AG08396 (cell line): Measurements from ENCODE around the gene CEP104.
A peak's percentile ranks its signal among the peaks of the same experiment; 100 is the strongest.

ENCODE experiments used
- DNase-seq: peaks from one replicate; pipeline ENCODE4 v3.0.0; 2012; ENCODE audit warnings: low spot score, mixed read lengths

Gene CEP104

GRCh38 chr1:3778590-3779264 lies 78.3 kb downstream of the CEP104 start:
- DNase-seq: no peak

DNA sequence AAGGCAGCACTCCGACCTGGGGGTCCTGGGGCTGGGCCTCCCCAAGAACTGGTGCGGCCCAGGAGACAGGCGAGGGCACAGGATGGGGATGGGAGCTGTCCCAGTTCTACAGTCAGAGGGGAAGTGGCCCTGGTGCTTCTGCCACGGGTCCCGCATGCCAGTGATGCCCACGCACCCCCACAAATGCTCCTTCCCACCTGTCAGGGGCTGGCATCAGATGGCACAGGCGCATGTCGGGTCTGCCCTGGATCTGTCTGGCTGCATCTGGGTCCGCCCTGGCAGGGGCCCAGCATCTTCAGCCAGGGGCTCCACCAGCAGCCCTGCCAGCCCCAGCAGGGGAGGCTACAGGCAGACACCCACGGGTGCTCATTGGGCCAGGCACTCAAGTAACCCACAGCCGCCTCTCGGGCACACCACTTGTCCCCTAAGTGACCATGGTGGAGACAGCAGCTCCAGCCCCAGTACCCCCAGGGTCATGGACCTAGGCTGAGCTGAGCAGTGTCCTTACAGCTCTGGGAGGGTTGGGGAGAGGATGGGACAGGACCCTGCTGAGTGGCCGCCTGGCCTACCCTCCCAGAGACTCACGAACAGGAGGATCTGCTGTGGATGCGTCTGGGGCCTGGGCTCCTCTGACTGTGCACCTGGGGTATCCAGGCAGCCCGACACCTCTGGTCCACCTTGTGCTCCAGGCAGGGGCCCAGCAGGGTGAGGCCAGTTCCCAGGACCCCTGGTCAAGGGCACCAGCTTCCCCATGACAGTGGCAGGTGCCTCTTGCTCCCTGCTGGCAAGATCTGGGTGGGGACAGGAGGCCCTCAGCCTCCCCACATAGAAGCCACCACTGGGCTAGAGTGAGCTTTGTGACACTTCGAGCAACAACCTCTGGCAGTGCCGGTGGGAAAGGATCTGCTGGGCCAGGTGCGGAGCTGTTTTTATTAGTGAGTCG lies 79.1 kb downstream of the CEP104 start:
- no peak for DNase-seq

DNA sequence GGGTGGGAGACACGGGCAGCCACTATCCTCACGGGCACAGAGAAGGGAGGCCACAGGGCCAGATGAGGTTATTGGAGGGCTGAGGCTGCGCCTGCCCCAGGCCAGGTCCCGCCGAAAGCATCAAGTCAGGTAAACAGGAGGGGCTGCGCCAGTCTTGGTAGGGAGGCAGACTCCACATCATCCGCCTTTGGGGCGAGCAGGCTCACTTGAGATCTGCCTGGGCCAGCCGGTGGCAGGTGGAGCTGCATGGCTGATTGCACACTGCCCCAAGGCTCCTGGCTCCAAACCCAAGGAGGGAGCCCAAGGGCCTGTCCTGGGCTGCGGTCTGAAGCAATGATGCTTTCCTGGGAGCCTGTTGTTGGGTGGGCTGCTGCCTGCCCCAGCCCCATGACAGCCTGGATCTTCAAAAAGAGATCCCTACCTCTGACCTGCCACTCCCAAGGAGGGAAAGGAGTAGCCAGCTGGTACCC lies 79.9 kb downstream of the CEP104 start:
- no peak for DNase-seq

DNA sequence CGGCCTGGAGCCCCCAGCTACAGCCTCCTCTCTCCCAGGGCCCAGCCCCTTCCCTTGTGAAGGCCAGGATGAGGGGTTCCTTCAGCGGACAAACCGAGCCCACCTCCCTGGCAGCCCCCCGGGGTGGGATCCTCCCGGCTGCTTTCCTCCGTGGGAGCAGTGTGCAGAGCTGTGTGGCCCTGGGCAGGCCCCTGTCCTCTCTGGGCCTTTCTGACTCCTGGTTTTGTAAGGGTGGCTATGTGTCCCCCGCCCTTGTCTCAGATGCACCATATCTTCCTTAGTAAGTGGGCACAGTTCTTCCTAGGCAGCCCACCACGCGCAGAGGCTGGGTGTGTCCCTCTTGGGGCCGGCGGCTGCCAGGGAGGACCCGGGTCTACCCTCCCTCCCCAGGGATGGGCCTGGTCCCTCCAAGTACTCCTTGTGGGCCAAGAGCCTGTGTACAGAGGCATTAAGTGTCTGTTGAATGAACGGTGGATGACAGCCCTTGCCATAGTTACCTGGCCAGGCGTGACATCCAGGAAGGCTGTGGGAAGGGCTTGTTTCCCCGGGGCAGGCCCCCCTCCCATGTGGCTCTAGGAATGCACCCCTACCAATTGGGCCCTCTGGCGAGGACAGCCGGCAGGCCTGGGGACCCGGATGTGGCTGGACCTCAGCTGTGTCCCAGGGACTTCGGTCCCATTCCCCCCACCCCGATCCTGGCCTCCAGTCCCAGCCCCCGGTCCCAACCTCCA lies 80.6 kb downstream of the CEP104 start:
- DNase-seq: no peak

- DNase-seq: peak; percentile 88
These were observed 81.4 kb downstream of the CEP104 start for GRCh38 chr1:3775490-3776230.

DNA sequence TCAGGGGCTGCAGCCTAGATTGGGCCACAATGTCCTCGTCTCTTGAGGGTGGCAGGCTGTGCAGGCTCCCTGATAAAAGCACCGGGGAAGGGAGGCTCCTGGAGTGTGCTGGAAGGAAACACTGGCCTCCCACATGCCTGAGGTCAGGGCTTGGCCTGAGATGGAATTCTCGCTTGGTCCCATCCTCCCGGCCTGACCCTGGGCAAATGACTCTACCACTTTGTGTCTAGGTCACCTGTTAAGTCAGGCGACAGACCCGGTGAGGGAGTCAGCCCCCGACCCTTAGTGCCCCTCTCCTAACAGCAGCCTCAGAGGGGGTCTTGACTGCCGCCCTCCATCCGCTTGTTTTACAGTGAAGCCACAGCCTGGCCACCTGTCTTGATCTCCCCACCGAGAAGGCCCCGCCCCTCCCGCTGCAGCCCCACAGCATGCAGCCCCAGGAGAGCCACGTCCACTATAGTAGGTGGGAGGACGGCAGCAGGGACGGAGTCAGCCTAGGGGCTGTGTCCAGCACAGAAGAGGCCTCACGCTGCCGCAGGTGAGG lies 82.0 kb downstream of the CEP104 start:
- peak; percentile 82 for DNase-seq

DNA sequence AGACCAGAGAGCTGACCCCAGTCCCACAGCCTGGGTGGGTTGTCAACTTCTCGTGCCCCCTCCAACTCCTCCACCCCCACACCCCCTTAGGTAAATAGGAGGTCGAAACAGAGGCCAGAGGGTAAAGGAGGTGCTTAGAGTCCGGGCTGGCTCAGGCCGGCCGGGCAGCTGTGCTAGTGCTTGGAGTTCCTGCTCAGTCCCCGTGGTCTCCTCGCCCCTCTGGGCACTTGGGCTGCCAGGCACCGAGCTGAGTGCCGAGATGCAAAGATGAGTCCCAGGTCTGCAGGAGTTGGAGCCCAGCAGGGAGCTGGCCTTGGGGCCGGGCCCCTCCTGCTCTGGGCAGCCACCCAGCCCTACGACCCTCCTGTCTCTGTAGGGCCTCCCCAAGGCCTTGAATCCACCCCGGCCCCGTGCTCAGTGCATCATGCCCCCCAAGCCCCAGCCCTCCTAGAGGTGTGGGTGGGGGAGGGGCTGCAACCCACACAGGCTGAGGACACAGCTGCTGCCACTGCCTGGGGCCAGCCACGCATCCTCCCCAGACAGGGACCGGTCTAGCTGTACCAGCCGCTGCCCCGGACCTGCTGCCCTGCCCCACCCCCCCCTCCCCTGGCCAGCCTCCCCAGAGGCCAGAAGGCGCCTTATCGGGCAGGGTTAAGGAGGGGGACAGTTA lies 82.6 kb downstream of the CEP104 start:
- no peak for DNase-seq

- peak; percentile 43 for DNase-seq
These were observed 83.3 kb downstream of the CEP104 start for GRCh38 chr1:3773572-3774275.

- no peak for DNase-seq
These were observed 84.1 kb downstream of the CEP104 start, which contains the start of gene SMIM1 for GRCh38 chr1:3772715-3773571. SMIM1 (plus strand) TSS chr1:3772749; CDS start chr1:3775374, 2,625 bp downstream.

DNA sequence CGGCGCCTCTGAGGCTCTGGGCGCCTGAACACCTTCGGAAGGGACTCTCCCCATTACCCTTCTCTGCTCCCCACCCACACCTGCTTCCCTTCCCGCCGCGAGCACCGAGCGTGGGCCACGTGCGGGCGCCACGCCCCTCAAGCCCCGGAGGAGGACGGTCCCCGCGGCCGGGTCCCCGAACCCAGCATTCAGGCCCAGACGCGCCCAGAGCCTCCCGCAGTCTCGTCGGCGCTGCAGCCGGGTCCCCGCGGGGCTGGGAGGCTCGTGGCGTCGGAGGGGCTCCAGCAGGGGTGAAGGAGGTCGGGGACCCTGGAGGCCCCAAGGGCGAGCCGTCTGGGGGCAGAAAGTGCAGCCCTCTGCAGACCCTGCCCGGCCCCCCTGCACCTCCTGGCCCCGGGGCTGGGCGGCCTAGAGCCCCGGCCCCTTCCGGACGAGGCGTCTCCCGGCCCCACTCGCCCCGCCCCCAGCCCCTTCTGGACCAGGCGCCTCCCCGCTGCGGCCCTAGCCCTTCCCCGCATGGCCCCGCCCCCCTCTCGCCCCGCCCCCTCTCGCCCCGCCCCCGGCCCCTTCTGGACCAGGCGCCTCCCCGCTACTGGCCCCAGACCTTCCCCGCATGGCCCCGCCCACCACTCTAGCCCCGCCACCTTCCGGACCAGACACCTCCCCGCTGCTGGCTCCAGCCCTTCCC lies 84.8 kb downstream of the CEP104 start:
- DNase-seq: peak; percentile 99

GRCh38 chr1:3771108-3772026 lies 85.6 kb downstream of the CEP104 start:
- DNase-seq: no peak

DNA sequence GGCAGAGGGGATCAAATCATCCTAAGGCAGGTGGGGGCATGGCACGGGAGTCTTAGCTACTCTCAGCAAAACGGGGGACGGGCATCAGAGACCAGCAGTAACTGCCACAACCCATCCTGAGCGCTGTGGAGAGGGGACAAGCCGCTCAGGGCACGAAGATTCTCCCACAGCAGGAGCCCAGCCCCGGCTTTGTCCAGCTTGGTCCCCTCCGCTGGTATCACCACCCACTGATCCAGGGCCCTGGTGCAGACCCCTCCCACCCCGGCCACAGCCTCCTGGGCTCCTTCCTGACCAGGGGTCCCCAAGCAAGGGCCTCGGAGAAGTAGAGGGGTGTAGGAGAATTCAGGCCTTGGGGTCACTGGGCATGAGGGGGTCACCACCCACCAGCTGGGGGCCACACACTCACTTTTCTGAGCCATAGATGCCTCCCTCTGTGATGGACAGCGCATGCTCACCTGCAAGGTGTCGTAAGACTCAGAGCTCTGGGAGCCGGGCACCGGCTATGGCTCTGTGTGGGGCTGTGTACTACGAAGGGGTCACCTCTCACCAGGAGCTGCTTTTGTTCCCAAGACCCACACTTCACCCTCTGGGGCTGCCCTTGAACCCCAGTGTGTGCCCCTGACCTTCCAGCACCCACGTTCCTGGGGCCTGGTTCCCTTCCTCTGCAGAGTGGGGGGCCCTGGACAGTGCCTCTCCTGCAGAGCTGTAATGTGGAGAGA lies 86.8 kb downstream of the CEP104 start:
- DNase-seq: no peak

- DNase-seq: no peak
These were observed 88.1 kb downstream of the CEP104 start for GRCh38 chr1:3768811-3769390.

- DNase-seq: no peak
These were observed 89.6 kb downstream of the CEP104 start for GRCh38 chr1:3767328-3767925.

GRCh38 chr1:3763351-3764125 lies 93.5 kb downstream of the CEP104 start:
- no peak for DNase-seq
